OCI-LY7 (cell line): ENCODE results near the gene MTMR1.

Experiments
- EZH2phosphoT487 ChIP-seq: fragments of 200-600 bp; sonication (generic); IDR thresholded peaks from 2 replicates; pipeline ENCODE4 v1.6.1; 2018; ENCODE audit warnings: low read depth, borderline replicate concordance, mild to moderate bottlenecking, mixed run types, antibody characterized with exemption, low read length, moderate library complexity, mixed read lengths
- TF ChIP-seq, protein P1 (sequence below): fragments of 200-600 bp; sonication (generic); conservative IDR thresholded peaks from 2 replicates; pipeline ENCODE4 v1.5.1; 2014; ENCODE audit warnings: mild to moderate bottlenecking, antibody characterized with exemption, low read length, moderate library complexity, mixed read lengths

DNA sequence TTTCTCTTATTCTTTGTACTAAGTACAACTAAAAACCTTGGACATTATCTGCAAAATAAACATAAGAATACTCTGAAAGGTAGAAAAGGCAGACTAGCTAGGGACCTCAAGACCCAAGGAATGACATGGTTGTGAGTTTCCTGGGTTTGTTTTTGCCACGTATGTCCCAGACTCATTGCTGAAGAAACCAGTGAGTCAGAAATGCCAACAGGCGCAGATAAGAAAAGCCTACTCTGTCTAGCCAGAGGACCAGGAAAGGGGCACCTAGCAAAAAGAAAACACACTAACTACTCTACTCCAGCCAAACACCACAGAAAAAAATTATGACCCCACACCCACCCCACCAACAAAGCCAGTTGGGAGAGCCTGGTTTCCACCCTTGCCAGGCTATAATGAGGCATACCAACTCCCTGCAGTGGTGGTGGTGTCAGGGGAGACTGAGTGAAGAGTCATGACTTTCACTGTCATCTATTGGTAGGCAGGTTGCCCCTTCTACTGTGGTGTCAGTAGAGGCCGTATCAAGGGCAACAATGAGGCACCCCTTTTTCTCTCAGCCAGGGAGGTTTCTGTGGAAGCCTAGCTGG is 10.9 kb downstream of the MTMR1 start:
- TF ChIP-seq, protein P1, sequence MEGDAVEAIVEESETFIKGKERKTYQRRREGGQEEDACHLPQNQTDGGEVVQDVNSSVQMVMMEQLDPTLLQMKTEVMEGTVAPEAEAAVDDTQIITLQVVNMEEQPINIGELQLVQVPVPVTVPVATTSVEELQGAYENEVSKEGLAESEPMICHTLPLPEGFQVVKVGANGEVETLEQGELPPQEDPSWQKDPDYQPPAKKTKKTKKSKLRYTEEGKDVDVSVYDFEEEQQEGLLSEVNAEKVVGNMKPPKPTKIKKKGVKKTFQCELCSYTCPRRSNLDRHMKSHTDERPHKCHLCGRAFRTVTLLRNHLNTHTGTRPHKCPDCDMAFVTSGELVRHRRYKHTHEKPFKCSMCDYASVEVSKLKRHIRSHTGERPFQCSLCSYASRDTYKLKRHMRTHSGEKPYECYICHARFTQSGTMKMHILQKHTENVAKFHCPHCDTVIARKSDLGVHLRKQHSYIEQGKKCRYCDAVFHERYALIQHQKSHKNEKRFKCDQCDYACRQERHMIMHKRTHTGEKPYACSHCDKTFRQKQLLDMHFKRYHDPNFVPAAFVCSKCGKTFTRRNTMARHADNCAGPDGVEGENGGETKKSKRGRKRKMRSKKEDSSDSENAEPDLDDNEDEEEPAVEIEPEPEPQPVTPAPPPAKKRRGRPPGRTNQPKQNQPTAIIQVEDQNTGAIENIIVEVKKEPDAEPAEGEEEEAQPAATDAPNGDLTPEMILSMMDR, result no peak
- TF ChIP-seq EZH2phosphoT487, result no peak
